GM11168 (cell line): ENCODE data around the gene LRP10.
"Not testable (repeated sequence)": the region's sequence is repeated elsewhere in the genome, so short reads cannot be mapped to it uniquely, and the experiment has no call there.

ENCODE experiments used
- in situ Hi-C: fragments of 300-500 bp; cut with MboI; formaldehyde crosslinking; loops from one replicate; pipeline ENCODE4 v1.12.0; 2022; ENCODE audit warnings: low sequenced_read_pairs; ENCODE audit not compliant: unreplicated experiment

The LRP10 gene, protein sequence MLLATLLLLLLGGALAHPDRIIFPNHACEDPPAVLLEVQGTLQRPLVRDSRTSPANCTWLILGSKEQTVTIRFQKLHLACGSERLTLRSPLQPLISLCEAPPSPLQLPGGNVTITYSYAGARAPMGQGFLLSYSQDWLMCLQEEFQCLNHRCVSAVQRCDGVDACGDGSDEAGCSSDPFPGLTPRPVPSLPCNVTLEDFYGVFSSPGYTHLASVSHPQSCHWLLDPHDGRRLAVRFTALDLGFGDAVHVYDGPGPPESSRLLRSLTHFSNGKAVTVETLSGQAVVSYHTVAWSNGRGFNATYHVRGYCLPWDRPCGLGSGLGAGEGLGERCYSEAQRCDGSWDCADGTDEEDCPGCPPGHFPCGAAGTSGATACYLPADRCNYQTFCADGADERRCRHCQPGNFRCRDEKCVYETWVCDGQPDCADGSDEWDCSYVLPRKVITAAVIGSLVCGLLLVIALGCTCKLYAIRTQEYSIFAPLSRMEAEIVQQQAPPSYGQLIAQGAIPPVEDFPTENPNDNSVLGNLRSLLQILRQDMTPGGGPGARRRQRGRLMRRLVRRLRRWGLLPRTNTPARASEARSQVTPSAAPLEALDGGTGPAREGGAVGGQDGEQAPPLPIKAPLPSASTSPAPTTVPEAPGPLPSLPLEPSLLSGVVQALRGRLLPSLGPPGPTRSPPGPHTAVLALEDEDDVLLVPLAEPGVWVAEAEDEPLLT

DNA sequence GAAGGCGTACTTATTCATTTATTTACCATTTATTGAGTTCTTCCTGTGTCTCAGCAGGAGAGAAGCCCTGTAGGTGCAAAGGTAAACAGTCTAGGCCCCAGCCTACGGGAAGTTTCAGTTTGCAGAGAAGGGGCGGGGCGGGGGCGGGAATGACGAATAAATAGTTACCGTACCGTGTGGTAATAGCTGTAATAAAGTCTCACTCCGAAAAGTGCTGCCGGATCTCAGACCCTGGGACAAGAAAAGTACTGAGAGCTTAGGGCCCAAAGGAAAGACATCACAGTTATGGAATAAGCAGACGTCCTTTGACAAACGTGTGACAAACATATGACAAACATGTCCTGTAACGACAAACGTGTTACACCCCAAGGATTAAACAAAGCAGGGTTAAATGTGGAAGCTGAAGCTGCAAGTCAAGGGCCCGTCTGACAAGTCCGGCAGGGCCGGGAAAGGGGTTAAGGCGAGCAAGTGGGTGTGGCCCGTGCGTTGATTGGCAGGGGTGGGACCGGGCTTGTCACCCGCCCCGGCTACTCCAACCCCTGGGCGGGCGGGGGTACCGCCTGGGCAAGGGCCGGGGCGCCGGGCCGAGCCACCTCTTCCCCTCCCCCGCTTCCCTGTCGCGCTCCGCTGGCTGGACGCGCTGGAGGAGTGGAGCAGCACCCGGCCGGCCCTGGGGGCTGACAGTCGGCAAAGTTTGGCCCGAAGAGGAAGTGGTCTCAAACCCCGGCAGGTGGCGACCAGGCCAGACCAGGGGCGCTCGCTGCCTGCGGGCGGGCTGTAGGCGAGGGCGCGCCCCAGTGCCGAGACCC is at the start of gene LRP10:
Gene LRP10, plus strand, starts transcription at position 517 of the 809 bp plus-strand sequence. CDS start 564 bp downstream, outside the sequence.
- in situ Hi-C loops: loop anchor here (25.0 kb wide), 1 partner anchor 484 kb away; no protein-coding TSS in a partner anchor

DNA sequence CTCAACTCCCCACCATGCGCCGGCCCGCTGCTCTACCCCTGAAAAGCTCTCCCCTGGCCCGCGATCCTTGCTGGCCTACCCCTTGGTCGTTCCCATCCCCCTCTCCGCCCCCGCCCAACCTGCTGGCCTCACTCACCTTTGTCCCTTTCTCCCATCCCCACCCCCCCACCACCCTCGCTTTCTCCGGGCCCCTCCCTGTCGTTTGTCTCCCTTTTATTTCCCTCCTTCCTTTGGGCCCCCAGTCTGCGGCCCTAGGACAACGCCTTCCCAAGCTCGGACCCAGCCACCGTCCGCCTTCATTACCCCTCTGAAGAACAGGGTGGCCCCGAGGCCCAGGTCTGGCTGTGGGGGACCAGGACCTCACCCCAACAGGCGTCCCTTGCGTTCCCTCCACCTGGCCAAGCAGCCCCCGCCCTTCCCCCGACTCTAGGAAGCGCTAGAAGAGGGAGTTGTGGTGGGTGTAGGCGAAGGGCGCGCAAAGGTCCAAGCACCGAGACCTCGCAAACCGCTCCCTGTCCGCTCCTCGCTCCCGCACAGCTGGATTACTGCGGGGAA is 49.4 kb upstream of the LRP10 start:
- in situ Hi-C loops: no loop called here

DNA sequence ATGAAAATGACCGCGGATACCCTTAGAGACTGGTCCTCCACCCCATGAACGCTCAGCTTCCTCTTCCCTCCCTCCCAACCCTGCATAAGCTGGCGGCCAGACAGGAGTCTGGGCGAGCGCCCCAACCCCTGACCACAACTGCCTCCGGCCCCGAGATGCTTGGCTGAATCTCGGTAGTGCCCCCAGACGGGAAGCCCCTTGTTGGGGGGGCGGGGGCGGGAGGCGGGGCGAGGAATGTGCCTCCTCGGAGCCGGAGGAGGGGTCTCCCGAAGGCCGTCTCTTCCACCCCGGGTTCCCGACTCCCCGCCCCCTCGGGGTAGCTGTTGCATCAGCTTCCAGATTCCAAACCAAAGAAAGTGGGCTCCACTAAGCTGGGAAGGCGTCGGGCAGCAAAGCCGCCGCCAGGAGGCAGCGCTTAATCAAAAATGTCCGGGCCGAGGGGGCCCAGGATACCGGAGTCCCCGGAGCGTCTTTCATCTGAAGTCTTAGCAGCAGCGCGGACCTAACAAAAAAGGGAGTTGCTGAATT is 48.9 kb upstream of the LRP10 start:
- in situ Hi-C loops: no loop called here

DNA sequence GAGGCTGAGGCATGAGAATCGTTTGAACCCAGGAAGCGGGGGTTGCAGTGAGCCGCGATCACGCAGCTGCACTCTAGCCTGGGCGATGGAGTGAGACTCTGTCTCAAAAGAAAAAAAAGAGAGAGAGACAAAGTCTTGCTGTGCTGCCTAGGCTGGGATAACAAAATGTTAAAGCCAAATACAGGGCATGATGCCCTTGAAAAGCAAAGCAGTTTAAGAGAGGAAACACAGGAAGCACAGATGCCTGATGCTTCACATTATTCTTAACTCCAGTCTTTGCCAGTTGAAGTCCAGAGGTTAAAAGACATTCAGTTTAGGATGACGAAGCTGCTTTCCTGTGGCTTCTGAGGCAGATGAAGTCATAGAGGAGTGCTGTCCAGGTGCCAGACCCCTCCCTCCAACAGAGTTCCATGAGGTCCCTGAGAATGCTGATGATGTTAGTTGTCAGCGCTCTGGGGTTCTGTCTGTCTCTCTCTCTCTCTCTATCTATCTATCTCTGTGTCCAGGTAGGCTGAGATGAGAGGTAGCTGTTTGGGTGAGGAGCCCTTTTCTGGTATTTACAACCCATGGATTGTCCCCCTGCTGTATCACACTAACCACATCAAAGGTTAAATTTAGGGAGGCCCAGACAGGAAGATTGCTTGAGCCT is 46.7 kb upstream of the LRP10 start:
- in situ Hi-C loops: no loop called here

DNA sequence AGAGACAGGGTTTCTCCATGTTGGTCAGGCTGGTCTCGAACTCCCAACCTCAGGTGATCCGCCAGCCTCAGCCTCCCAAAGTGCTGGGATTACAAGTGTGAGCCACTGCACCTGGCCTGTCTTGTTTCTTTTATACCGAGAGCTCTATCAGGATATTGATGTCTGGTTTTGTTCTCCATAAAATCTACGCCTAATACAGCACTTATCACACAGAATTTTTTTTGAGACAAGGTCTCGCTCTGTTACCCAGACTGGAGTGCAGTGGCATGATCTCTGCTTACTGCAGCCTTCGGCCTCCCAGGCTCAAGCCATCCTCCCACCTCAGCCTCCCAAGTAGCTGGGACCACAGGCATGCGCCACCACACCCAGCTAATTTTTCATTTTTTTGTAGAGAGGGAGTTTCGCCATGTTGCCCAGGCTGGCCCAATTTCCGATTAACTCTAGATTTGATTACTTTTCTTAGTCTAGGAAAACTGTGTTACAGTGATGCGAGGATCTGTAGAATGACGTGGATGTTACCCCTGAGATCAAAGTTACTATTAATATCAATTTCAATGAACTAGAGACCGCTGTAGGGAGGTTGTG is 42.4 kb upstream of the LRP10 start:
- in situ Hi-C loops: not testable (repeated sequence)

DNA sequence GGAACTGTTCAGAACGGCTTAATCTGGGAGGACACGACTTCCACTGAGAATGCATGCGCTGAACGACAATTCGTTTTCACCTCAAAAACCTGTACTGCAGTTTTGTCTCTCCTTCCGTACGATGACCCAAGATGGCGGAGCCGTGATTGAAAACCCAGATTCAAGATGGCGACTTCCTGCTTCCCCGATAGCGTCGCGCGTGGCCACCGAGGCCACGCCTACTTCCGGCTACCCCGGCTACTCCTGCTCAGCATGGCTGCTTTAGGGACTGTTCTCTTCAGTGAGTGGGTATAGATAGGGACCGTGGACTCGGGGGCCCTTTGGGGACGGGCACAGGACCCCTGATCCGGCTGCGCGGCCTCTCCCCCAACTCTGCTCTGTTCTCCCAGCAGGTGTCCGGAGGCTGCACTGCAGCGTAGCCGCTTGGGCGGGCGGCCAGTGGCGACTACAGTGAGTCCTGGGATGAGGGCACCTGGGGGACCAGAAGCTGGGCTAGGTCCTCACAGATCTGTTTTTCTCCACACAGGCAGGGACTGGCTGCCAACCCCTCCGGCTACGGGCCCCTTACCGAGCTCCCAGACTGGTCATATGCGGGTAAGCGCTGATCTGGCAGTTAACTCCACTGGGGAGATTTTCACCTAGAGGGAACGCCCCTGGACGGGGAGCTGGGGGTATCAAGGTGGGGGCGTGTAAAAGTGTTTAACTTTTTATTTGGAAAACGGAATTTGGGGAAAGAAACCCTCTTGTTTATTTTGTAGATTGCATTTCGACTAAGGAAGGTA is 41.7 kb upstream of the LRP10 start, which contains the start of gene MRPL52:
Gene MRPL52, plus strand, starts transcription at position 227 of the 782 bp plus-strand sequence. Its CDS starts 26 bp downstream, at position 253.
- in situ Hi-C loops: no loop called here

DNA sequence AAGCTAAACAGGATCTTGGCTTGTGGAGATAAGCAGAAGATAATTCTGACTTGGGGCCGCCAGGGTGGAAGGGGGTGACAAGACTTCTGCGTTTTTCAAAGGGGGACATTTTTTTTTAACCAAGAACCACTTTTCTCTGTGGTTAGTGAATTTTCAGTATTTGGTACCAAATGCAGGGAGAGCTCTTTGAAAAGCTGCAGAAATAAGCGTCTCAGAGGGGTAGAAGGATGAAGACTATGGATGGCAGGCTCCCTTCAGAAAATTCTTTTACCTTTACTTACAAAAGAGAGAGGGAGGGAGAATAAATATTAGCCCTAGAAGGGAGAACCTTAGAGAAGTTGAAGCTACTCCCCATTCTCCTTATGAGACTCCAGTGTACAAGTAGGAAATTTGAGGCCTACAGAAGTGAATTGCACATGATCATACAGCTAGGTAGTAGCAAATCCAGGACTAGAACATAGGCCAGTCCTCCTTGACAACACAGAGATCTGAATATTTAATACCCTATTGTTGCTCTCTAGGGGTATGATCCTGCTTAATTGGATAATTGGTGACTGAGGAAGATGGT is 41.0 kb upstream of the LRP10 start:
- in situ Hi-C loops: no loop called here

DNA sequence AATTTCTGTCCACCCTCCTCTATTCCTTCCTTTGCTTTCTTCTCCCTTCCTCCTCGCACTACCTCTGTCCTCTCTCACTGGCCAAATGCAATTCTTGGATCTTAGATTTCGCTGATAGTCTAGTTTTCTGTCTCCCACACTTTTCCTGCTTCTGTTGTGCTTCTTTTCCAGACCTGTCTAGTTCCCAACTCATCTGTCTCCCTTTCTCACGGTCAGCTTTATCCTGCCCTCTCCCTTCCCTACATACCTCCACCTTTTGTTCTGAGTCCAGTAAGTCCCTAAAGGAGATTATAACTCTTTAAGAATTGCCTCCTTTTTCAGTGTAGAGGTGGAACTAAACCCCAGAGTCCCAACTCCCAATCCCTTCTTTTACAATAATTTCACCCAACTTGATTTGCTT is 36.0 kb upstream of the LRP10 start:
- in situ Hi-C loops: no loop called here

DNA sequence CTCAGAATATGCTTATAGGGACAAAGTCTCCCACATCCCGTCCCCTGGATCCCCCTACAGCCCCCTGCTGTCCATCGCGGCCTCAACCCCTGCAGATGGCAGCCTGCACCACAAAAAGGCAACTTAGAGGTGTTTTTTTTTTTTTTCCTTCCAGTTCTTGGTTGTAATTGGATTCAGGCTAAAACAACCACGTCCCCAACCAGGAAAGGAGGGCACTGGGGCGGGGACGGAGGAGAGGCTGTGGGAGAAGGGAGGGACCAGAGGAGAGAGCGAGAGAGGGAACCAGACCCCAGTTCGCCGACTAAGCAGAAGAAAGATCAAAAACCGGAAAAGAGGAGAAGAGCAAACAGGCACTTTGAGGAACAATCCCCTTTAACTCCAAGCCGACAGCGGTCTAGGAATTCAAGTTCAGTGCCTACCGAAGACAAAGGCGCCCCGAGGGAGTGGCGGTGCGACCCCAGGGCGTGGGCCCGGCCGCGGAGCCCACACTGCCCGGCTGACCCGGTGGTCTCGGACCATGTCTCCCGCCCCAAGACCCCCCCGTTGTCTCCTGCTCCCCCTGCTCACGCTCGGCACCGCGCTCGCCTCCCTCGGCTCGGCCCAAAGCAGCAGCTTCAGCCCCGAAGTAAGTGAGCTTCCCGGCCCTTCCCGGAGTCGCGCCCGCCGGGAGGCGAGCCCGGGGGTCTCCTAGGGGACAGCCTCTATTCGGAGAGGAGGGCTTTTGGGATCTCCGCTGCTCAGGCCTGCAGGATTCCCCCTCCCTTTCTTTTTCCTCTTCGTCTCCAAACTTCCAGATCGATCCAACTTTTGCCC is 35.0 kb upstream of the LRP10 start, which contains the start of gene MMP14:
Gene MMP14, plus strand, starts transcription at position 285 of the 813 bp plus-strand sequence. Its CDS starts 233 bp downstream, at position 518.
- in situ Hi-C loops: no loop called here

DNA sequence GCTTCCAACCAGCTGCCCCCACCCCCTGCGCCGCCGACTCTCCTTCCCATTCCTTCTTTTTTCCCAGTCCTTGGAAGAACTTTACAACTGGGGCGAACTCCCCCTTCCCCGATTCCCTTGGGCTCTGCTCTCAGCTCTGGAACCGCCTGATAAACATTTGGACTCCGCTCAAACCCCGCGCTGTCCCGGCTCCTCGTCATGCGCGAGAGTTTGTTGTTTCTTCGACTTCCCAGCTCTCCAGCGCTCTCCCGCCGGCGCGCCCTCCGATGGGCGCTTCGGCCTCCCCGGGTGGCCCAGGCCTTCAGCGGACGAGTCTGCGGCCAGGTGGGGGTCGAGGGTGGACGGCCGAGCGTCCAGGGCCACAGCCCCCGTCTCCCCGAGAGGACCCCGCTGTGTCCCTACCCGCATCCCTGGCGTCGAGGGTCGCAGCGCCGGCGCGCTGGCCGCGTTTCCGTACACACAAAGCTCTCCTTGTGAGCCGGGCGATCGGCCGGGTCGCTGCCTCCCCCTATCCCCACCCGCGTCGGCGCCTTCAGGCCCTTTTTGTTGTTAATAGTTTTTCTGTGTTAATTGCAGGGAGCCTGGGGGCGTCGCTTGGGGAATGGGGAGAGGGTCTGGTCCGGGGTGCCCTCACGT is 34.3 kb upstream of the LRP10 start:
- in situ Hi-C loops: no loop called here

DNA sequence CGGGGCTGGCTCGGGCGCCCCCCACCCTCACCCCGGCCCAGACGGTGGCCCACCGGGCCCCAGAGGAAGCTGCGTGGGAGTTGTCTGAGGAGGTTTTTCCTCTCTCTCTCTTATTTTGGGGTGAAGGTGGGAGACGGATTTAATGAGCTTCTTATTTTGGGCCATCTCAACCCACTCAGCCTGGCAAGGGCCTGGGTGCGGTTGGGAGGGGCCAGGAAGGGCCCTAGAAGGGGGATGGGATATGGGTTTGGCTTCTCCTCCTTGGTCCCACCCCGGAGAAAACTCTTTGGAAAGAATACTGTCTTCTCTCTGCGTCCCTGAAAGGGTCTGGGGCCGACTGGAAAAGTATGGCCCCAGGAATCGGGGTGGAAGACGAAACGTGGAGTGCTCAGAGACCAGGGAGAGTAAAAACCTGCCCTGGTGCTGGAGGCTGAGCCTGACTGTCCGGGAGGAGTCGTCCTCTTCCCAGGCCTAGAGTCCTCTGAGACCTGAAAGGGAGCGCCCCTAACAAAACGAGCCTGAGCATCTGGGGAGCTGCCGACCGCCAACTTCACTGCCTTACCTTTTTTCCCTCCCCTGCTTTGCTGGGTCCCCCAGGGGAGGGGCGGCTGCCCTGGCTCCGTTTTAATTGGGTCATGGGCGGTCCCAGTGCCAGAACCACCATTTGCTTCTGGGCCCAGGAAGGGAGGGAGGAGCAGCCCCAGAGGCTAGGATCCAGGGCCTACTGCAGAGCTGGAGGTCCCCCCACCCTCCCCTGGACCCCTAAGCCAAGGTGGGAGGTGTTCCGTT is 33.6 kb upstream of the LRP10 start:
- in situ Hi-C loops: no loop called here

DNA sequence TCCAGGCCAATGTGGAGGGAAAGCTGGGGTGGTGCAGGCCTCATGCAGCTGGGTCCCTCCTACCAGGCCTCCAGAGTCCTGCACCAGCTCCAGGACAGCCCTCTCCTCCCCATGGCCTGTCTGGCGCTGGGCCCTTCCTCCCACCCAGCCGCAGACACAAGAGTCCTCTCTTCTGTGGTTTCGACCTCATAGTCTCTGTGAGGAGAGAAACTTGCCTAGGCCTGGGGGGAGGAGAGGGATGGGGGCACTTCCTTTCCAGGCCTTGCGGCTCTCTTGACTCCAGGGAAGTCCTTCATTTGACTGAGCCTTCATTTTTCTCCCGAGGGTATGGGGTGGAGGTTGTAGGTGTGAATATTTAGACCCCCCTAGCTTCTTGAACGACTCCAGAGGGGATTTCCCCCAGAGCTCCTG is 32.9 kb upstream of the LRP10 start:
- in situ Hi-C loops: no loop called here

DNA sequence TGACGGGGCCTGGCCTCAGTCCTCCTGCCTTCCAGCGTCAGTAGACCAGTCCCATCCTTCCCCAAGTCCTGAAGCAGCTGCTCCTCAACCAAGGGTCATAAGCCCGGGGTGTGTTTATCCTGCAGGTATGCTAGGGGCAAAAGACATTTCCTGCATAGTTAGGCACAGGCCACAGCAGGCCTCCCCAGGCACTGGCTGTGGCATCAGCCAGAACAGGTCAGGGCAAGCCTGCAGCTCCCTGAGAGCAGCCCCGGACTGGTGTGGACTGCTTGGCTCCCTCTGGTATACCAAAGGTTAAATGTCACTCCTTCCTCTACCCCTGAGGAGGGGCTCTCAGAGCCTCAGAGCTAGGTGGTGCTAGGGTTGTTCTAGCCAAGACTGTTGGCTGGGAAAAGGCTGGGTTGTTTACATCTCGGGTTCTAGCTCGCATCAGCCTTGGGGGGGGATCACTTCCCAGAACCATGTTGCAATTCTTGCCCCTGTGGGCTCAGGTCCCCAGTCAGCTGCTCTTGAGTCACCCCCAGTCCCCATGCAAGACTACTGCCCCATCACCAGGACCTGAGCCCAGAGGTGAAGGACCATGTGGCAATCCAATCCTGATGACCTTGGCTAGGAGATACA is 32.3 kb upstream of the LRP10 start:
- in situ Hi-C loops: no loop called here

DNA sequence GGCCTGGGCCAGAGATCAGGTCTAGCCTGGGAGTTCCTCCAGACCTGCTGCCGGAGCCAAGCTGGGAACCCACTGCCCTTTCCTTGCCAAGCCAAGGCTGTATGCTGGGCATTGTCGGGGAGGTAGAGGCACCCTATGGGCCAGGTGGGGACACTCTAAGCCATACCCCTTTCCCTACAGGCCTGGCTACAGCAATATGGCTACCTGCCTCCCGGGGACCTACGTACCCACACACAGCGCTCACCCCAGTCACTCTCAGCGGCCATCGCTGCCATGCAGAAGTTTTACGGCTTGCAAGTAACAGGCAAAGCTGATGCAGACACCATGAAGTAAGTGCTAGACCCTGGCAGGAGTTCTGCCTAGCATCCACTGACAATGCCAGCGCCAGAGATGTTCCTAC is 30.2 kb upstream of the LRP10 start:
- in situ Hi-C loops: loop anchor here (10.0 kb wide), 1 partner anchor 267 kb away; no protein-coding TSS in a partner anchor

DNA sequence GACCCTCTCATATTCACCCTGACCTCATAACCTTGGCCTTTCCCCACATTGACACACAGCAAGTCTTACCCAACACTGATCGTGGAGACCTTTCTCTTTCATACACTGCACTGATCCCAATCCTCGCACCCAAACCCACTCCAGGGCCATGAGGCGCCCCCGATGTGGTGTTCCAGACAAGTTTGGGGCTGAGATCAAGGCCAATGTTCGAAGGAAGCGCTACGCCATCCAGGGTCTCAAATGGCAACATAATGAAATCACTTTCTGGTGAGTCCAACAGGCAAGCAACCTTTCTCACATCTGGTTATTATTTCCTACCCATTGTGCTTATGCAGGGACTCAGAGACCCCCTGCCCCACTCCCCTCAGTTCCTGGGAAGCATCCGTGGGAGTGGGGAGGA is 29.8 kb upstream of the LRP10 start:
- in situ Hi-C loops: loop anchor here (10.0 kb wide), 1 partner anchor 267 kb away; no protein-coding TSS in a partner anchor
